GM18502 (cell line): ENCODE measurements around the gene EFR3B.
A peak's percentile ranks its signal among the peaks of the same experiment; 100 is the strongest.
"Not testable (repeated sequence)": the region's sequence is repeated elsewhere in the genome, so short reads cannot be mapped to it uniquely, and the experiment has no call there.

ENCODE experiments used
- ATAC-seq: cut with Tn5 transposase; IDR thresholded peaks from one replicate; pipeline ENCODE4 v1.9.1; 2021; ENCODE audit warnings: mild to moderate bottlenecking; ENCODE audit not compliant: unreplicated experiment, poor library complexity

Gene EFR3B

GRCh38 chr2:25140535-25140934, 98.7 kb downstream of the EFR3B start:
- not testable (repeated sequence) for ATAC-seq

- ATAC-seq = no peak
Observed at GRCh38 chr2:25141120-25141519, 99.2 kb downstream of the EFR3B start.

GRCh38 chr2:25145803-25146202, 103.9 kb downstream of the EFR3B start:
- ATAC-seq = no peak

GRCh38 chr2:25146896-25147295, 105.0 kb downstream of the EFR3B start:
- no peak for ATAC-seq

GRCh38 chr2:25149646-25150045, 107.8 kb downstream of the EFR3B start:
- no peak for ATAC-seq

- ATAC-seq = not testable (repeated sequence)
Observed at GRCh38 chr2:25150993-25151392, 109.1 kb downstream of the EFR3B start.

- no peak for ATAC-seq
Observed at GRCh38 chr2:25151718-25152117, 109.8 kb downstream of the EFR3B start.

GRCh38 chr2:25155401-25155800, 113.5 kb downstream of the EFR3B start:
- ATAC-seq = no peak

GRCh38 chr2:25158096-25158852, 116.4 kb downstream of the EFR3B start:
- ATAC-seq = no peak

- no peak for ATAC-seq
Observed at GRCh38 chr2:25159949-25160348, 118.1 kb downstream of the EFR3B start.

- ATAC-seq = no peak
Observed at GRCh38 chr2:25160376-25160775, 118.5 kb downstream of the EFR3B start.

- peak; percentile 49 for ATAC-seq
Observed at GRCh38 chr2:25161055-25161781, 119.3 kb downstream of the EFR3B start.

GRCh38 chr2:25162061-25162460, 120.2 kb downstream of the EFR3B start:
- not testable (repeated sequence) for ATAC-seq

GRCh38 chr2:25164561-25164960, 122.7 kb downstream of the EFR3B start:
- ATAC-seq = no peak

- peak; percentile 69 for ATAC-seq
Observed at GRCh38 chr2:25165992-25166875, 124.4 kb downstream of the EFR3B start.

GRCh38 chr2:25168256-25169072, 126.6 kb downstream of the EFR3B start, which contains the start of gene POMC:
POMC (minus strand) TSS chr2:25168580; CDS start chr2:25164772, 3,808 bp downstream.
- ATAC-seq = peak; percentile 39

- ATAC-seq = no peak
Observed at GRCh38 chr2:25169073-25169470, 127.2 kb downstream of the EFR3B start.

GRCh38 chr2:25170888-25171287, 129.0 kb downstream of the EFR3B start:
- ATAC-seq = no peak

- no peak for ATAC-seq
Observed at GRCh38 chr2:25173719-25174118, 131.8 kb downstream of the EFR3B start.
